A172 (cell line): ENCODE results near the gene KRT12. TPM values are rescaled to one million over a fixed set of nuclear protein-coding genes. Genes with fewer than 3 reads are reported as not detected.
"Not testable (repeated sequence)": the region's sequence is repeated elsewhere in the genome, so short reads cannot be mapped to it uniquely, and the experiment has no call there.

Experiments
- DNase-seq: peaks from one replicate; pipeline ENCODE4 v3.0.0-alpha.2; 2015; ENCODE audit warnings: low spot score
- total RNA-seq: library from RNA; depleted of rRNA; stranded (reverse); fragments of >200 nt; shearing (Covaris generic); gene quantifications from 2 replicates; pipeline ENCODE4 v1.2.3, GENCODE V29; 2014

The KRT12 gene
- total RNA-seq, 1 experiment from 2014 or later: not detected

GRCh38 chr17:40883626-40884334, 16.8 kb upstream of the KRT12 start:
- DNase-seq: no peak

GRCh38 chr17:40883031-40883430, 16.0 kb upstream of the KRT12 start:
- no peak for DNase-seq

GRCh38 chr17:40879026-40879425, 12.0 kb upstream of the KRT12 start:
- DNase-seq: no peak

- no peak for DNase-seq
Observed at GRCh38 chr17:40878044-40878443, 11.0 kb upstream of the KRT12 start.

- no peak for DNase-seq
Observed at GRCh38 chr17:40873801-40874200, 6.8 kb upstream of the KRT12 start.

- no peak for DNase-seq
Observed at GRCh38 chr17:40873255-40873654, 6.2 kb upstream of the KRT12 start.

- DNase-seq: no peak
Observed at GRCh38 chr17:40872416-40872815, 5.4 kb upstream of the KRT12 start.

- DNase-seq: no peak
Observed at GRCh38 chr17:40871316-40871715, 4.3 kb upstream of the KRT12 start.

- DNase-seq: no peak
Observed at GRCh38 chr17:40870136-40870535, 3.1 kb upstream of the KRT12 start.

GRCh38 chr17:40864661-40865390, 2.2 kb downstream of the KRT12 start:
- DNase-seq: no peak

GRCh38 chr17:40862985-40863733, 3.9 kb downstream of the KRT12 start:
- no peak for DNase-seq

GRCh38 chr17:40859536-40859935, 7.5 kb downstream of the KRT12 start:
- no peak for DNase-seq

- DNase-seq: not testable (repeated sequence)
Observed at GRCh38 chr17:40858667-40859066, 8.4 kb downstream of the KRT12 start.

GRCh38 chr17:40857535-40857934, 9.5 kb downstream of the KRT12 start:
- DNase-seq: no peak

- DNase-seq: peak; percentile 94
Observed at GRCh38 chr17:40854175-40854814, 12.7 kb downstream of the KRT12 start.

GRCh38 chr17:40852364-40852763, 14.7 kb downstream of the KRT12 start:
- DNase-seq: no peak

GRCh38 chr17:40850293-40850972, 16.6 kb downstream of the KRT12 start:
- DNase-seq: no peak

- DNase-seq: no peak
Observed at GRCh38 chr17:40849723-40850122, 17.3 kb downstream of the KRT12 start.

- DNase-seq: no peak
Observed at GRCh38 chr17:40848583-40849235, 18.3 kb downstream of the KRT12 start.

- DNase-seq: no peak
Observed at GRCh38 chr17:40846515-40847144, 20.4 kb downstream of the KRT12 start.
